Keratinocyte (primary cell): ENCODE data around the gene HEXB. TPM values are rescaled to one million over a fixed set of nuclear protein-coding genes. Genes with fewer than 3 reads are reported as not detected.

ENCODE experiments used
- DNase-seq: peaks from one replicate; pipeline ENCODE4 v3.0.0-alpha.2; 2011; ENCODE audit warnings: low read depth, missing footprints, low spot score
- FAIRE-seq: peaks from 2 replicates; lab custom pipeline; 2011; peaks lifted over from hg19 to GRCh38; lab: Jason Lieb, UNC
- H2AFZ ChIP-seq: 2 replicates; pipeline ENCODE4 v1.6.0; 2012; ENCODE audit warnings: low read length, control low read depth, inconsistent platforms; ENCODE audit not compliant: control insufficient read depth
- H3K27ac ChIP-seq: 2 replicates; pipeline ENCODE4 v1.5.1; 2011; ENCODE audit warnings: low read length; ENCODE audit not compliant: control insufficient read depth, insufficient read depth
- H3K27me3 ChIP-seq: 3 replicates; pipeline ENCODE4 v1.6.0; 2011; ENCODE audit warnings: low read length; ENCODE audit not compliant: control insufficient read depth, insufficient read depth; ENCODE audit errors: extremely low read depth
- H3K36me3 ChIP-seq, 2 experiments: 2 replicates in 1 of 2; 3 replicates in 1 of 2; pipeline ENCODE4 v1.5.1; 2011; ENCODE audit warnings: low read length in 2 of 2, mild to moderate bottlenecking in 1 of 2; ENCODE audit not compliant: control insufficient read depth in 2 of 2, insufficient read depth in 2 of 2; ENCODE audit errors: extremely low read depth in 1 of 2
- H3K4me1 ChIP-seq: 3 replicates; pipeline ENCODE4 v1.5.1; 2011; ENCODE audit warnings: low read length; ENCODE audit not compliant: control insufficient read depth, insufficient read depth; ENCODE audit errors: extremely low read depth
- H3K4me2 ChIP-seq: 3 replicates; pipeline ENCODE4 v1.6.0; 2011; ENCODE audit warnings: low read depth, low read length; ENCODE audit not compliant: control insufficient read depth, insufficient read depth; ENCODE audit errors: extremely low read depth
- H3K4me3 ChIP-seq, 3 experiments: fragments of 200-600 bp in 1 of 3; sonication (generic) in 1 of 3; 2 replicates in 2 of 3; 3 replicates in 1 of 3; pipeline ENCODE4 v1.5.1; 2011 to 2016; ENCODE audit warnings: low read length in 3 of 3, mild to moderate bottlenecking in 3 of 3, control low read depth in 2 of 3, inconsistent platforms in 1 of 3, low read depth in 1 of 3, mixed read lengths in 1 of 3, mixed run types in 1 of 3, moderate library complexity in 1 of 3; ENCODE audit not compliant: control insufficient read depth in 2 of 3, insufficient read depth in 2 of 3; ENCODE audit errors: extremely low read depth in 1 of 3
- H3K79me2 ChIP-seq: 2 replicates; pipeline ENCODE4 v1.6.0; 2012; ENCODE audit warnings: low read length; ENCODE audit not compliant: control insufficient read depth, insufficient read depth
- H3K9ac ChIP-seq: 3 replicates; pipeline ENCODE4 v1.6.0; 2011; ENCODE audit warnings: low read length; ENCODE audit not compliant: control insufficient read depth, insufficient read depth; ENCODE audit errors: extremely low read depth
- H3K9me1 ChIP-seq: 3 replicates; pipeline ENCODE4 v1.6.0; 2011; ENCODE audit warnings: low read length; ENCODE audit not compliant: control insufficient read depth, insufficient read depth; ENCODE audit errors: extremely low read depth
- H3K9me3 ChIP-seq: 2 replicates; pipeline ENCODE4 v1.5.1; 2012; ENCODE audit warnings: low read depth, low read length; ENCODE audit not compliant: control insufficient read depth
- H4K20me1 ChIP-seq: 3 replicates; pipeline ENCODE4 v1.6.0; 2011; ENCODE audit warnings: low read length; ENCODE audit not compliant: control insufficient read depth, insufficient read depth; ENCODE audit errors: extremely low read depth
- EZH2 ChIP-seq: IDR thresholded peaks from one replicate; pipeline ENCODE4 v1.6.1; 2012; ENCODE audit warnings: inconsistent platforms, mild to moderate bottlenecking, low read length, moderate library complexity
- dilution Hi-C: fragments of 300-500 bp; cut with MboI; formaldehyde crosslinking; loops from one replicate; pipeline ENCODE4 v1.7.0; 2020; ENCODE audit warnings: low sequenced_read_pairs; ENCODE audit not compliant: extremely low pct_ligation_motif_present
- polyA plus RNA-seq, 5 experiments: library from polyadenylated mRNA; depleted of rRNA in 3 of 5; stranded (reverse) in 3 of 5; stranded (forward) in 1 of 5; unstranded in 1 of 5; fragments of >200 nt; gene quantifications; 1 replicate in 1 of 5; 2 replicates in 3 of 5; 3 replicates in 1 of 5; pipeline versions ENCODE4 v1.2.1 to v1.2.3, GENCODE V29; 2011 to 2012; ENCODE audit warnings: missing spikeins in 2 of 5, low read depth in 1 of 5, low replicate concordance in 1 of 5
- TF ChIP-seq, protein P1 (sequence below), 3 experiments: IDR thresholded peaks in 1 of 3; conservative IDR thresholded peaks in 1 of 3; optimal IDR thresholded peaks in 1 of 3; 2 replicates in 2 of 3; 3 replicates in 1 of 3; pipeline versions ENCODE3 to v1.5.1; 2011; ENCODE audit warnings: low read length in 3 of 3, mild to moderate bottlenecking in 3 of 3, moderate library complexity in 2 of 3, control low read depth in 1 of 3, inconsistent platforms in 1 of 3; ENCODE audit not compliant: insufficient read depth in 2 of 3; ENCODE audit errors: extremely low read depth in 1 of 3

Gene HEXB
- polyA plus RNA-seq, 1 donor (not counting 4 experiments of a cell fraction or from before 2014, with no cell fraction given), result 192 TPM

DNA sequence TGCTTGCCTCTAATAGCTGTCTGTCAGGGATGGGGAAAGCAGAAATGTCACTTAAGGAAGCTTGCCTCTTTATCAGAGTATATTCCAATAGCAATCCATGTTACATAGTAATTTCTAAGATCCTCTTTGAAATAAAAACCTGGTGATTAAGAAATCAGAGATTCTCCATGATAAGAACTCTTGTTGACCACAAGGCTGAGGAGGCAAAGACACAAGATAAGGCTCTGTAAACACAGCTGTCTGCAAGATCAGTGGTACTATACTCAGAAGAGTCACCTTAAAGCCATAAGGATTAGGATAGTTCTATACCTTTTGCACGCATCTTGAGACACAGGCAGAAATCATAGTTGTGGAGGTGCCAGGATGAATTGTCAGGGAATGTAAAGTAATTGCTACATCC, 40.3 kb downstream of the HEXB start:
- Histone ChIP-seq H2AFZ (no peak overlapping the region), H3K4me3 (no peak overlapping the region), H3K36me3 (peaks cover 16 to 23% of the 10 kb centered on the region in 2 experiments), H3K27ac (no peak overlapping the region), H3K4me1 (no peaks in the 10 kb centered on the region), H3K79me2 (no peaks in the 10 kb centered on the region), H4K20me1 (no peaks in the 10 kb centered on the region), H3K4me2 (no peak overlapping the region), H3K9ac (no peak overlapping the region), H3K9me1 (no peaks in the 10 kb centered on the region), H3K9me3 (no peaks in the 10 kb centered on the region), H3K27me3 (no peaks in the 10 kb centered on the region)
- dilution Hi-C loops, result no loop called here
- DNase-seq, result no peak
- no peak for TF ChIP-seq EZH2
- TF ChIP-seq, protein P1, sequence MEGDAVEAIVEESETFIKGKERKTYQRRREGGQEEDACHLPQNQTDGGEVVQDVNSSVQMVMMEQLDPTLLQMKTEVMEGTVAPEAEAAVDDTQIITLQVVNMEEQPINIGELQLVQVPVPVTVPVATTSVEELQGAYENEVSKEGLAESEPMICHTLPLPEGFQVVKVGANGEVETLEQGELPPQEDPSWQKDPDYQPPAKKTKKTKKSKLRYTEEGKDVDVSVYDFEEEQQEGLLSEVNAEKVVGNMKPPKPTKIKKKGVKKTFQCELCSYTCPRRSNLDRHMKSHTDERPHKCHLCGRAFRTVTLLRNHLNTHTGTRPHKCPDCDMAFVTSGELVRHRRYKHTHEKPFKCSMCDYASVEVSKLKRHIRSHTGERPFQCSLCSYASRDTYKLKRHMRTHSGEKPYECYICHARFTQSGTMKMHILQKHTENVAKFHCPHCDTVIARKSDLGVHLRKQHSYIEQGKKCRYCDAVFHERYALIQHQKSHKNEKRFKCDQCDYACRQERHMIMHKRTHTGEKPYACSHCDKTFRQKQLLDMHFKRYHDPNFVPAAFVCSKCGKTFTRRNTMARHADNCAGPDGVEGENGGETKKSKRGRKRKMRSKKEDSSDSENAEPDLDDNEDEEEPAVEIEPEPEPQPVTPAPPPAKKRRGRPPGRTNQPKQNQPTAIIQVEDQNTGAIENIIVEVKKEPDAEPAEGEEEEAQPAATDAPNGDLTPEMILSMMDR (optimal IDR thresholded peaks at IDR 0.05 in 1 of 3, IDR thresholded peaks at IDR 0.05 in 1 of 3, conservative IDR thresholded peaks at IDR 0.05 in 1 of 3; ENCODE audit: extremely low read depth in 1 of 3, insufficient read depth in 2 of 3, low read length in 3 of 3), result no peak
- no peak for FAIRE-seq

DNA sequence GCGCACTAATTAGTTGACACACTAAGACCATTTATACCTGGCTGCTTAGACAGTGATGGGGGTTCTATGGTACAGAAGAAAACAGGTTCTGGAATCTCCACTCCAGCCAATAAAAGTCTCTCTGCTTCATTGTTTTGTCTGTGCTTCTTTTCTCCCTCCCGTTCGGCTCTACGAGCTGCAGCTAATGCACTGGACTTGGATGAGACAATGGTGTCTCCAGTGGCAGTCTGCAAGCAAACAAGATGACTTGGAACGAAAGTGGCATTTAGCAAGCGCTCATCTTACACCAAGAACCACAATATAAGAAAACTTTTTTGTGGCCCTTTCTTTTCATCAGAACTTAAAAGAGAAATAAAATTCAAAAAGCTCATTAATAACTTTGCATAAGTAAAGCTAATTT, 51.7 kb downstream of the HEXB start:
- TF ChIP-seq EZH2, result no peak
- TF ChIP-seq, protein P1 (optimal IDR thresholded peaks at IDR 0.05 in 1 of 3, IDR thresholded peaks at IDR 0.05 in 1 of 3, conservative IDR thresholded peaks at IDR 0.05 in 1 of 3; ENCODE audit: extremely low read depth in 1 of 3, insufficient read depth in 2 of 3, low read length in 3 of 3), result no peak
- no peaks in the 10 kb centered on the region for H3K79me2 ChIP-seq
- H3K27ac ChIP-seq, result no peak overlapping the region
- DNase-seq (no peak), FAIRE-seq (no peak)
- H3K4me3 ChIP-seq, result no peak overlapping the region
- peaks cover 2 to 13% of the 10 kb centered on the region in 2 experiments for H3K36me3 ChIP-seq
- no peak overlapping the region for H2AFZ ChIP-seq
- no peaks in the 10 kb centered on the region for H3K27me3 ChIP-seq
- dilution Hi-C loops, result no loop called here
- H3K9ac ChIP-seq, result no peak overlapping the region
- H3K9me3 ChIP-seq, result no peaks in the 10 kb centered on the region
- H4K20me1 ChIP-seq, result no peaks in the 10 kb centered on the region
- H3K4me2 ChIP-seq, result no peak overlapping the region
- no peaks in the 10 kb centered on the region for H3K4me1 ChIP-seq
- H3K9me1 ChIP-seq, result no peaks in the 10 kb centered on the region
